Stimulated activated CD8-positive, alpha-beta memory T cell treated with anti-CD3 and anti-CD28 coated beads, Interleukin-2, amount 100 ng/mL, for 48 hours (primary cell): Measurements from ENCODE around the gene DAGLB.

Source experiments
- DNase-seq, 2 donors: peaks; one replicate each; pipeline ENCODE4 v3.0.0-alpha.2; 2020; ENCODE audit warnings: low read depth in 2 of 2

DAGLB gene

GRCh38 chr7:6365451-6365850 lies 82.3 kb downstream of the DAGLB start:
- no peak for DNase-seq

GRCh38 chr7:6360841-6361240 lies 86.9 kb downstream of the DAGLB start:
- no peak for DNase-seq

GRCh38 chr7:6359734-6360133 lies 88.0 kb downstream of the DAGLB start:
- no peak for DNase-seq
